ENCODE measurements around the gene NADSYN1. TPM values are rescaled to one million over a fixed set of nuclear protein-coding genes. Genes with fewer than 3 reads are reported as not detected.

NADSYN1 gene
- total RNA-seq, 2 experiments from 2014 or later, result 106 to 112 TPM

DNA sequence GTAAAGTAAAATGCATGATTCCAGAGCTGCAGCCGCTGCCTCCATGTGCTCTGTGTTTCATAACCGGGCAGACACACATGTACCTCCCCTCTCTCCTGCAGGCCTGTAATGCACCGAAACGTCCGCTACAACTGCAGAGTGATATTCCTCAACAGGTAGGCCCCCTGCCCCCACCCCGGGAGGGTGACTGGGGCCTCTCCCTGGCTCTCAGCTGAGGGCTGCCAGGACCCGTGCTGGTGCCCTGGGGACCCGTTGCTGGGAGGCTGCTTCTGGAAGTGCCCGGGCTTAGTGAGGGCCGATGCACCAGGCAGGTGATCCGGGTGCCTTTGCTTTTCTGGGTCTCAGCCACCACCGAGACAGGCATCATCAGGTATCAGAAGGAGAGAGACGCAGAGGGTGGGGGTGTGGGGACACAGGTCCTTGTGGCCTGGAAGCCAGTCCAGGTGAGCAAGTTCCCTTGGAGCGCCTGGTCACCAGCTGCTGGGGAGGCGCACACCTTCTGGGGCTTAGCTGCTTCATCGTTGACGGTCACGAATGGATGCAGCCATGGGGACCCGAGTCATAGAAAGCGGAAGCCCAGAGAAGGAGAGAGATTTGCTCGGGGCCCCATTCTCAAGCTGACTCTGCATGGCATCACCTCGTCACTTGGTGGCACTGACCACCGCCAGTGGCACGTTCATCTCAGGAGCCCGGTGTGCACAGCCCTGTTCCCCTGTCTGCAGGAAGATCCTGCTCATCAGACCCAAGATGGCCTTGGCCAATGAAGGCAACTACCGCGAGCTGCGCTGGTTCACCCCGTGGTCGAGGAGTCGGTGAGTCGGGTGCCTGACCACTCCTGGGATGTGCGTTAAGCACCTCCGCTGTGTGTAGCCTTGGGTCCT lies 10.6 kb downstream of the NADSYN1 start:
- intact Hi-C loops (cut with DNase I, micrococcal nuclease), result no loop called here
- TF ChIP-seq, protein P1, sequence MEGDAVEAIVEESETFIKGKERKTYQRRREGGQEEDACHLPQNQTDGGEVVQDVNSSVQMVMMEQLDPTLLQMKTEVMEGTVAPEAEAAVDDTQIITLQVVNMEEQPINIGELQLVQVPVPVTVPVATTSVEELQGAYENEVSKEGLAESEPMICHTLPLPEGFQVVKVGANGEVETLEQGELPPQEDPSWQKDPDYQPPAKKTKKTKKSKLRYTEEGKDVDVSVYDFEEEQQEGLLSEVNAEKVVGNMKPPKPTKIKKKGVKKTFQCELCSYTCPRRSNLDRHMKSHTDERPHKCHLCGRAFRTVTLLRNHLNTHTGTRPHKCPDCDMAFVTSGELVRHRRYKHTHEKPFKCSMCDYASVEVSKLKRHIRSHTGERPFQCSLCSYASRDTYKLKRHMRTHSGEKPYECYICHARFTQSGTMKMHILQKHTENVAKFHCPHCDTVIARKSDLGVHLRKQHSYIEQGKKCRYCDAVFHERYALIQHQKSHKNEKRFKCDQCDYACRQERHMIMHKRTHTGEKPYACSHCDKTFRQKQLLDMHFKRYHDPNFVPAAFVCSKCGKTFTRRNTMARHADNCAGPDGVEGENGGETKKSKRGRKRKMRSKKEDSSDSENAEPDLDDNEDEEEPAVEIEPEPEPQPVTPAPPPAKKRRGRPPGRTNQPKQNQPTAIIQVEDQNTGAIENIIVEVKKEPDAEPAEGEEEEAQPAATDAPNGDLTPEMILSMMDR (IDR thresholded peaks at IDR 0.05), result no peak
- Histone ChIP-seq H3K36me3 (ENCODE audit: insufficient read depth, low read length) (peaks cover 73% of the 10 kb centered on the region), H3K4me1 (ENCODE audit: insufficient read depth, low read length) (peaks cover 2% of the 10 kb centered on the region), H3K9me3 (ENCODE audit: control insufficient read depth in 1 of 2, insufficient read depth in 1 of 2, low read length in 2 of 2) (no peaks in the 10 kb centered on the region), H3K27ac (ENCODE audit: low read depth in 1 of 2, low read length in 2 of 2) (no peak overlapping the region), H3K27me3 (ENCODE audit: control insufficient read depth in 1 of 2, insufficient read depth in 2 of 2, low read length in 2 of 2) (no peaks in the 10 kb centered on the region), H3K4me3 (ENCODE audit: low read length) (no peak overlapping the region)
- DNase-seq, result no peak
- POLR2A ChIA-PET, result no interaction called here
- H3K4me1 Mint-ChIP-seq (ENCODE audit: low read depth), result no peaks in the 10 kb centered on the region
- peaks cover 99% of the 10 kb centered on the region for H3K36me3 Mint-ChIP-seq (ENCODE audit: low read depth)
- no peaks in the 10 kb centered on the region for H3K9me3 Mint-ChIP-seq
- H3K4me3 Mint-ChIP-seq, result no peak overlapping the region
- no peak overlapping the region for H3K27ac Mint-ChIP-seq
- CTCF ChIA-PET, result no interaction called here
- H3K27me3 Mint-ChIP-seq, result no peaks in the 10 kb centered on the region
- ATAC-seq (ENCODE audit: poor library complexity), result no peak

DNA sequence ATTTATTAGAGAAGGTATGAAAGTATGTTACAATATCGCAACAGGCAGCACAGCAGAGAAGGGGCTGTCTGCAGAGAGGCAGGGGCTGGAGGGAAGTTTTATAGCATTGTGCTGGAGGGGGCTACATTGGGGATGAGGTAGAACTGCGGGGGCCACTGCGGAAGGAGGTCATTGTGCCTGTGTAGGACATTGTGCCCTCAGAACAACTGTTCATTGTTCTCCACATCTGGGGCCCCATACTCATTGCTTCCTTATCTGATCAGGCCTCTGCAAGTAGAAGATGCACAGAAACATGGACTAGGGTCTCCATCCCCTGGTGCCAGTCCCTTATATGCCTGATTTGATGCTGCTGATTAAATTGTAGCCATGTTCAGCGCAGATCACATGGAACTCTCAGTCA lies 12.1 kb downstream of the NADSYN1 start:
- H3K4me1 ChIP-seq (ENCODE audit: insufficient read depth, low read length), result no peaks in the 10 kb centered on the region
- intact Hi-C loops (cut with DNase I, micrococcal nuclease), result no loop called here
- no peak overlapping the region for H3K27ac Mint-ChIP-seq
- no peak overlapping the region for H3K27ac ChIP-seq (ENCODE audit: low read depth in 1 of 2, low read length in 2 of 2)
- POLR2A ChIA-PET, result interaction anchor here (0.7 kb wide), 1 partner anchor 16 kb away, joined by 3 read pairs; no protein-coding TSS in a partner anchor
- no peaks in the 10 kb centered on the region for H3K9me3 ChIP-seq (ENCODE audit: control insufficient read depth in 1 of 2, insufficient read depth in 1 of 2, low read length in 2 of 2)
- no peaks in the 10 kb centered on the region for H3K9me3 Mint-ChIP-seq
- H3K27me3 Mint-ChIP-seq, result no peaks in the 10 kb centered on the region
- no peak overlapping the region for H3K4me3 Mint-ChIP-seq
- H3K36me3 Mint-ChIP-seq (ENCODE audit: low read depth), result peaks cover 93% of the 10 kb centered on the region
- no peaks in the 10 kb centered on the region for H3K4me1 Mint-ChIP-seq (ENCODE audit: low read depth)
- ATAC-seq (ENCODE audit: poor library complexity) (no peak), DNase-seq (no peak)
- H3K27me3 ChIP-seq (ENCODE audit: control insufficient read depth in 1 of 2, insufficient read depth in 2 of 2, low read length in 2 of 2), result no peaks in the 10 kb centered on the region
- no peak overlapping the region for H3K4me3 ChIP-seq (ENCODE audit: low read length)
- H3K36me3 ChIP-seq (ENCODE audit: insufficient read depth, low read length), result peaks cover 58% of the 10 kb centered on the region
- CTCF ChIA-PET, result no interaction called here
- TF ChIP-seq, protein P1 (IDR thresholded peaks at IDR 0.05), result no peak

DNA sequence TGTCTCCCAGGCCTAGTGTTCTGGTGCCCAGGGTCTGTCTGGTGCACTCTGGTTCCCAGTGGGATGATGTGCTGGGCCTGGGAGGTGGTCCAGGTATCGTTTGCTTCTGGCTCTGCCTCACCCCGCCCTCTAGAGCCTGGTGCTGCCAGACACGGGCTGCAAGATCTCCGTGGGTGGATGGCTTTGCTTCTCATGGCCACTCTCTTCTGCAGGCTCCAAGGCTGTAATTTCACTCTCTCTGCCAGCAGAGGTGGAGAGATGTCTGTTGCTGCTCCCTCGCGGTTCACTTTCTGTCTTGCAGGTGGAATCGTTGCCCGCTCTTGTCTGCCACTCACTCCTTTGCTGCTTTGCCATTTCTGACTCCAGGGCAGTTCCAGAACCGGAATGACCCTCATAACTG lies 13.4 kb downstream of the NADSYN1 start:
- H3K36me3 ChIP-seq (ENCODE audit: insufficient read depth, low read length), result peaks cover 46% of the 10 kb centered on the region
- intact Hi-C loops (cut with DNase I, micrococcal nuclease), result no loop called here
- no peaks in the 10 kb centered on the region for H3K27me3 Mint-ChIP-seq

More for the DNA sequence above, 13.4 kb downstream of the NADSYN1 start:
- TF ChIP-seq, protein P1 (IDR thresholded peaks at IDR 0.05), result no peak
- H3K27ac Mint-ChIP-seq, result no peak overlapping the region
- no peaks in the 10 kb centered on the region for H3K9me3 ChIP-seq (ENCODE audit: control insufficient read depth in 1 of 2, insufficient read depth in 1 of 2, low read length in 2 of 2)
- H3K27ac ChIP-seq (ENCODE audit: low read depth in 1 of 2, low read length in 2 of 2), result no peak overlapping the region
- no peaks in the 10 kb centered on the region for H3K4me1 Mint-ChIP-seq (ENCODE audit: low read depth)
- POLR2A ChIA-PET, result interaction anchor here (0.9 kb wide), 1 partner anchor 14 kb away, joined by 3 read pairs; the partner anchor contains the start of gene NADSYN1
- CTCF ChIA-PET, result no interaction called here
- H3K36me3 Mint-ChIP-seq (ENCODE audit: low read depth), result peaks cover 86% of the 10 kb centered on the region
- no peak overlapping the region for H3K4me3 Mint-ChIP-seq
- H3K27me3 ChIP-seq (ENCODE audit: control insufficient read depth in 1 of 2, insufficient read depth in 2 of 2, low read length in 2 of 2), result no peaks in the 10 kb centered on the region
- no peaks in the 10 kb centered on the region for H3K4me1 ChIP-seq (ENCODE audit: insufficient read depth, low read length)
- H3K9me3 Mint-ChIP-seq, result no peaks in the 10 kb centered on the region
- no peak overlapping the region for H3K4me3 ChIP-seq (ENCODE audit: low read length)
- ATAC-seq (ENCODE audit: poor library complexity) (no peak), DNase-seq (no peak)

Data from CD4-positive, alpha-beta T cell (primary cell).